ENCODE results near the gene SRPK2. TPM values are rescaled to one million over a fixed set of nuclear protein-coding genes. Genes with fewer than 3 reads are reported as not detected.
"Not testable (repeated sequence)": the region's sequence is repeated elsewhere in the genome, so short reads cannot be mapped to it uniquely, and the experiment has no call there.

The SRPK2 gene
- total RNA-seq, 1 donor from 2014 or later, result 69.5 TPM

- no peak for DNase-seq (ENCODE audit: extremely low spot score, unreplicated experiment)
- Mint-ChIP-seq H3K4me3 (ENCODE audit: unreplicated experiment) (no peak overlapping the region), H3K27ac (ENCODE audit: unreplicated experiment) (no peak overlapping the region), H3K27me3 (ENCODE audit: unreplicated experiment) (no peaks in the 10 kb centered on the region), H3K9me3 (ENCODE audit: unreplicated experiment) (no peaks in the 10 kb centered on the region), H3K4me1 (ENCODE audit: unreplicated experiment) (peaks cover 22% of the 10 kb centered on the region), H3K36me3 (ENCODE audit: unreplicated experiment) (no peaks in the 10 kb centered on the region)
- TF ChIP-seq CTCF (IDR thresholded peaks at IDR 0.05), result no peak
Measured at GRCh38 chr7:105330526-105330925, 58.2 kb downstream of the SRPK2 start.

DNA sequence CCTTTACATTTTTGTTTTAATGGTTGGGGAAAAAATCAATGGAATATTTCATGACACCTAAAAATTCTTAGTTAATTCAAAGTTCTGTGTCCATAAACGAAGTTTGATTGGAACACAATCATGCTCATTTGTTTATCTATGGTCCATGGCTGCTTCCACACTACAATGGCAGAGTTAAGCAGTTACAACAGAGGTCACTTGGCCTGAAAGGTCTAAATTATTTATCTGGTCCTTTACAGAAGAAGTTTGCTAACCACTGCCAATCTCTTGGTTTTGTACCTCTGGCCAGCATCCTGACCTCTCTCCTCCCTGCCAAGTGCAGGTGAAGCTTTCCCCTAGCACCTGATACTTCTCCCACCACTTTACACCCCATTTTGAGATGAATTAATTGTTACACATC, 61.5 kb downstream of the SRPK2 start:
- no peaks in the 10 kb centered on the region for H3K9me3 Mint-ChIP-seq (ENCODE audit: unreplicated experiment)
- H3K27ac Mint-ChIP-seq (ENCODE audit: unreplicated experiment), result no peak overlapping the region
- no peak for DNase-seq (ENCODE audit: extremely low spot score, unreplicated experiment)
- no peak for TF ChIP-seq CTCF (IDR thresholded peaks at IDR 0.05)
- no peaks in the 10 kb centered on the region for H3K27me3 Mint-ChIP-seq (ENCODE audit: unreplicated experiment)
- H3K4me1 Mint-ChIP-seq (ENCODE audit: unreplicated experiment), result peaks cover 20% of the 10 kb centered on the region
- no peak overlapping the region for H3K4me3 Mint-ChIP-seq (ENCODE audit: unreplicated experiment)
- no peaks in the 10 kb centered on the region for H3K36me3 Mint-ChIP-seq (ENCODE audit: unreplicated experiment)

DNA sequence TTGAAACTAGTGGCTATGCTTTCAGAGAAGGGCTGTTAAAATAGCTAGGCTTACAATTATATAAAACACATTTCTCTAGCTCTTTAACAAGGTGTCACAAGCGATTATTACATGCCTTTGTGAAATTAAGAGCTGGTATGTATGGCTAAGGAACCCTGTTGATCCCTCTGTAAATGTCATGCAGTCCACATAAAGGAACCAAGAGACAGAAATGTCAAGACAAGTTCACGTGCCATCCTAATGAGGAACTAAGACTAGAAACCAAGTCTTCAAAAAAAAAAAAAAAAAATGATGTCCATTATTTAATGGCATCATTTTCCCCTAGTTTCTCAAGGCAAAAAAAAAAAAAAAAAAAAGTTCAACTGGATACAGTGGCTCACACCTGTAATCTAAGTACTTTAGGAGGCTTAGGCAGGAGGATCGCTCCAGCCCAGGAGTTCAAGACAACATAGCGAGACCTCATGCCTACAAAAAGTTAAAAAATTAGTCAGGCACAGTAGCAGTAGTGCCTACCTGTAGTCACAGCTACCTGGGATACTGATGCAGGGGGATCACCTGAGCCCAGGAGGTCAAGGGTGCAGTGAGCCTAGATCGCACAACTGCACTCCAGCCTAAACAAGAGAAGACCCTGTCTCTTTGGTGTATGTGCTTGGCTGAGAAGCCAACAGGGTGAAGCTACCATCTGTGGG, 63.4 kb downstream of the SRPK2 start:
- TF ChIP-seq CTCF (IDR thresholded peaks at IDR 0.05), result no peak
- Mint-ChIP-seq H3K36me3 (ENCODE audit: unreplicated experiment) (no peaks in the 10 kb centered on the region), H3K27me3 (ENCODE audit: unreplicated experiment) (no peaks in the 10 kb centered on the region), H3K27ac (ENCODE audit: unreplicated experiment) (no peak overlapping the region), H3K9me3 (ENCODE audit: unreplicated experiment) (no peaks in the 10 kb centered on the region), H3K4me3 (ENCODE audit: unreplicated experiment) (no peak overlapping the region), H3K4me1 (ENCODE audit: unreplicated experiment) (peaks cover 6% of the 10 kb centered on the region)
- no peak for DNase-seq (ENCODE audit: extremely low spot score, unreplicated experiment)

GRCh38 chr7:105324606-105325005, 64.1 kb downstream of the SRPK2 start:
- not testable (repeated sequence) for H3K4me1 Mint-ChIP-seq (ENCODE audit: unreplicated experiment); H3K36me3 Mint-ChIP-seq (ENCODE audit: unreplicated experiment); H3K27ac Mint-ChIP-seq (ENCODE audit: unreplicated experiment); H3K9me3 Mint-ChIP-seq (ENCODE audit: unreplicated experiment); H3K4me3 Mint-ChIP-seq (ENCODE audit: unreplicated experiment); DNase-seq (ENCODE audit: extremely low spot score, unreplicated experiment); H3K27me3 Mint-ChIP-seq (ENCODE audit: unreplicated experiment)

DNA sequence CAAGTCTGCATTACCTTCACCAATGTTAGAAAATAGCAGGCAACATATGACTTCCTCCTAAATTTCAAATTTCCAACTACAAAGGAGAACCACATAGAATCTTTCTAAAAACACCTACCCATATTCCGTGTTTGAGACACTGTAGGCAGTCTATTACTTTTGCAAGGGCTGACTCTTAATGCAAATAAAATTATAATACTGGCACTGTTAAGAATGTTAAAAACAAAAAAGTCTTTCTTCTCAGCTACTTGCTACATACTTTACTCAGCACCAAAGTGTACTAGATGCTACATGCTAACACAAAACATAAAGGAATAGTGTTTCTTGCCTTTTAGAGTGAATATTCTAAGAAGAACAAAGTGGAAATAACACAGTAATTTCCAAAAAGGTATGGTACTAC, 65.4 kb downstream of the SRPK2 start:
- no peak for TF ChIP-seq CTCF (IDR thresholded peaks at IDR 0.05)

More for the DNA sequence above, 65.4 kb downstream of the SRPK2 start:
- no peaks in the 10 kb centered on the region for H3K9me3 Mint-ChIP-seq (ENCODE audit: unreplicated experiment)
- H3K27me3 Mint-ChIP-seq (ENCODE audit: unreplicated experiment), result no peaks in the 10 kb centered on the region
- no peak for DNase-seq (ENCODE audit: extremely low spot score, unreplicated experiment)
- H3K36me3 Mint-ChIP-seq (ENCODE audit: unreplicated experiment), result no peaks in the 10 kb centered on the region
- peaks cover 1% of the 10 kb centered on the region for H3K4me1 Mint-ChIP-seq (ENCODE audit: unreplicated experiment)
- no peak overlapping the region for H3K27ac Mint-ChIP-seq (ENCODE audit: unreplicated experiment)
- no peak overlapping the region for H3K4me3 Mint-ChIP-seq (ENCODE audit: unreplicated experiment)
